ENCODE measurements around the gene BSND. TPM values are rescaled to one million over a fixed set of nuclear protein-coding genes. Genes with fewer than 3 reads are reported as not detected.

BSND gene
- polyA plus RNA-seq, 1 of the 3 experiments (the other 2 are of a cell fraction): not detected

DNA sequence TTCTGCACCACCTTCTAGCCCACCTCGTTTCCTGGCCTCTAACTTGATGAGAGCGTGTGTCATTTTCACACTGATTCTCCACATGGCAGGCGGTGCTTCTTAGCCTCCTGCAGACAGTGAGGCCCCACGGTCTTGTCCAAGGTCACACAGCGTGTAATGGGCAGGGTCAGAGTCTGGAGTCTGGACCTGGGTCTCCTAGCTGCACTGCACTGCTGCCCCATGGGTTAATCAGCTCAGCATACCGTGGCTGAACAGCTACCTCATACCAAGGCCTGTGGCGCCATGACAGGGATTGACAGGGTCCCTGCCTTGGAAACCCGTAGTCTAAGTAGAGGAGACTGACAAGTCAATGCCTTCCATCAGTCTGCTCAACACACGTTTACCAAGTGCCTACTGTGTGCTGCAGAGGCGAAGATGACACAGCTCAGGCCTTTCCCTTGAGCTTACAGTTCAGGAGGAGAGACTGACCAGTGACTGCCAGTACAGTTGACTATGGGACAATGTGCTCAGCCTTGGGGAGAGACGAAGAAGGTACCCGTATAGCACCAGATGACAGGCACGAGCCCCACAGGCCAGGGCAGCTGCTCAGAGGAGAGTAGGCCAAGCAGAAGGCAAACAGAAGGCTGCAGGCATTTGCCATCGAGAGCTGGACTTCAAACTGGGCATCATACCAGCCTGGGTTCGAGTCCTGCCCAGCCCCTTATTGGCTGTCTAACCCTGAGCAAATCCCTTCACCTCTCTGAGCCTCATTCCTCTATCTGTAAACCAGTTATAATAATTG is 46.1 kb downstream of the BSND start:
- Histone ChIP-seq H3K36me3 (replicated peaks in 1 of 2; ENCODE audit: control insufficient read depth in 1 of 2, insufficient read depth in 2 of 2, low read length in 1 of 2) (no peaks in the 10 kb centered on the region), H3K27me3 (ENCODE audit: insufficient read depth) (peaks cover 26% of the 10 kb centered on the region), H3K27ac (ENCODE audit: low read depth in 2 of 2, low read length in 1 of 2) (no peak overlapping the region), H3K4me2 (no peak overlapping the region), H3K9me2 (no peaks in the 10 kb centered on the region), H4K20me1 (ENCODE audit: insufficient read depth) (no peaks in the 10 kb centered on the region), H3K79me2 (ENCODE audit: insufficient read depth) (no peaks in the 10 kb centered on the region), H3K4me3 (ENCODE audit: low read depth in 2 of 2, low read length in 1 of 2) (no peak overlapping the region), H3K4me1 (ENCODE audit: control insufficient read depth in 1 of 2, insufficient read depth in 2 of 2, low read depth in 1 of 2, low read length in 1 of 2) (peaks cover 0 to 20% of the 10 kb centered on the region in 2 experiments; a peak in 1 of 4 replicates), H3K9ac (no peak overlapping the region), H2AFZ (ENCODE audit: low read depth) (no peak overlapping the region), H3K9me3 (no peaks in the 10 kb centered on the region), H3F3A (replicated peaks; ENCODE audit: insufficient read depth) (no peaks in the 10 kb centered on the region)
- CTCF ChIA-PET: interaction anchor here (1.3 to 3.1 kb wide), 2 partner anchors 14 to 23 kb away, joined by 3 to 9 read pairs; no protein-coding TSS in a partner anchor
- no peak for DNase-seq
- POLR2A ChIA-PET: no interaction called here
- WGBS (ENCODE audit: low lambda C conversion rate): 66% methylated on average over 14 of the region's 15 CpGs
- TF ChIP-seq EZH2phosphoT487 (IDR thresholded peaks at IDR 0.05; ENCODE audit: borderline replicate concordance, low read depth) (no peak), EP300 (IDR thresholded peaks at IDR 0.05; ENCODE audit: borderline replicate concordance in 1 of 2, low read depth in 1 of 2, low read length in 1 of 2) (no peak), RXRA (IDR thresholded peaks at IDR 0.05; ENCODE audit: borderline replicate concordance, low read depth) (no peak), FOSL2 (IDR thresholded peaks at IDR 0.05; ENCODE audit: borderline replicate concordance, low read depth) (no peak), MEF2A (IDR thresholded peaks at IDR 0.05; ENCODE audit: borderline replicate concordance, low read depth) (no peak), GATA2 (CRISPR knock-in tag; IDR thresholded peaks at IDR 0.05) (no peak), FOXM1 (IDR thresholded peaks at IDR 0.05; ENCODE audit: low read depth) (no peak), TEAD4 (IDR thresholded peaks at IDR 0.05; ENCODE audit: borderline replicate concordance, insufficient read depth) (no peak), RFX5 (IDR thresholded peaks at IDR 0.05; ENCODE audit: low read length) (no peak), GABPA (IDR thresholded peaks at IDR 0.05; ENCODE audit: low read depth) (no peak), NRF1 (IDR thresholded peaks at IDR 0.05; ENCODE audit: low read depth, low read length) (no peak), ELF1 (IDR thresholded peaks at IDR 0.05) (no peak), JUND (IDR thresholded peaks at IDR 0.05) (no peak), SIN3A (IDR thresholded peaks at IDR 0.05; ENCODE audit: borderline replicate concordance, low read depth, low read length) (no peak), RCOR1 (IDR thresholded peaks at IDR 0.05; ENCODE audit: low read length) (no peak)
- TF ChIP-seq, protein P1, sequence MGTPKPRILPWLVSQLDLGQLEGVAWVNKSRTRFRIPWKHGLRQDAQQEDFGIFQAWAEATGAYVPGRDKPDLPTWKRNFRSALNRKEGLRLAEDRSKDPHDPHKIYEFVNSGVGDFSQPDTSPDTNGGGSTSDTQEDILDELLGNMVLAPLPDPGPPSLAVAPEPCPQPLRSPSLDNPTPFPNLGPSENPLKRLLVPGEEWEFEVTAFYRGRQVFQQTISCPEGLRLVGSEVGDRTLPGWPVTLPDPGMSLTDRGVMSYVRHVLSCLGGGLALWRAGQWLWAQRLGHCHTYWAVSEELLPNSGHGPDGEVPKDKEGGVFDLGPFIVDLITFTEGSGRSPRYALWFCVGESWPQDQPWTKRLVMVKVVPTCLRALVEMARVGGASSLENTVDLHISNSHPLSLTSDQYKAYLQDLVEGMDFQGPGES (IDR thresholded peaks at IDR 0.05; ENCODE audit: low read depth, low read length): no peak
- TF ChIP-seq, protein P2, sequence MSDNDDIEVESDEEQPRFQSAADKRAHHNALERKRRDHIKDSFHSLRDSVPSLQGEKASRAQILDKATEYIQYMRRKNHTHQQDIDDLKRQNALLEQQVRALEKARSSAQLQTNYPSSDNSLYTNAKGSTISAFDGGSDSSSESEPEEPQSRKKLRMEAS (IDR thresholded peaks at IDR 0.05; ENCODE audit: low read depth): no peak
- TF ChIP-seq, protein P3, sequence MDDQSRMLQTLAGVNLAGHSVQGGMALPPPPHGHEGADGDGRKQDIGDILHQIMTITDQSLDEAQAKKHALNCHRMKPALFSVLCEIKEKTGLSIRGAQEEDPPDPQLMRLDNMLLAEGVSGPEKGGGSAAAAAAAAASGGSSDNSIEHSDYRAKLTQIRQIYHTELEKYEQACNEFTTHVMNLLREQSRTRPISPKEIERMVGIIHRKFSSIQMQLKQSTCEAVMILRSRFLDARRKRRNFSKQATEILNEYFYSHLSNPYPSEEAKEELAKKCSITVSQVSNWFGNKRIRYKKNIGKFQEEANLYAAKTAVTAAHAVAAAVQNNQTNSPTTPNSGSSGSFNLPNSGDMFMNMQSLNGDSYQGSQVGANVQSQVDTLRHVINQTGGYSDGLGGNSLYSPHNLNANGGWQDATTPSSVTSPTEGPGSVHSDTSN (IDR thresholded peaks at IDR 0.05): no peak
- TF ChIP-seq, protein P4, sequence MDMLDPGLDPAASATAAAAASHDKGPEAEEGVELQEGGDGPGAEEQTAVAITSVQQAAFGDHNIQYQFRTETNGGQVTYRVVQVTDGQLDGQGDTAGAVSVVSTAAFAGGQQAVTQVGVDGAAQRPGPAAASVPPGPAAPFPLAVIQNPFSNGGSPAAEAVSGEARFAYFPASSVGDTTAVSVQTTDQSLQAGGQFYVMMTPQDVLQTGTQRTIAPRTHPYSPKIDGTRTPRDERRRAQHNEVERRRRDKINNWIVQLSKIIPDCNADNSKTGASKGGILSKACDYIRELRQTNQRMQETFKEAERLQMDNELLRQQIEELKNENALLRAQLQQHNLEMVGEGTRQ (IDR thresholded peaks at IDR 0.05; ENCODE audit: borderline replicate concordance, low read depth, low read length): no peak
- TF ChIP-seq, protein P5, sequence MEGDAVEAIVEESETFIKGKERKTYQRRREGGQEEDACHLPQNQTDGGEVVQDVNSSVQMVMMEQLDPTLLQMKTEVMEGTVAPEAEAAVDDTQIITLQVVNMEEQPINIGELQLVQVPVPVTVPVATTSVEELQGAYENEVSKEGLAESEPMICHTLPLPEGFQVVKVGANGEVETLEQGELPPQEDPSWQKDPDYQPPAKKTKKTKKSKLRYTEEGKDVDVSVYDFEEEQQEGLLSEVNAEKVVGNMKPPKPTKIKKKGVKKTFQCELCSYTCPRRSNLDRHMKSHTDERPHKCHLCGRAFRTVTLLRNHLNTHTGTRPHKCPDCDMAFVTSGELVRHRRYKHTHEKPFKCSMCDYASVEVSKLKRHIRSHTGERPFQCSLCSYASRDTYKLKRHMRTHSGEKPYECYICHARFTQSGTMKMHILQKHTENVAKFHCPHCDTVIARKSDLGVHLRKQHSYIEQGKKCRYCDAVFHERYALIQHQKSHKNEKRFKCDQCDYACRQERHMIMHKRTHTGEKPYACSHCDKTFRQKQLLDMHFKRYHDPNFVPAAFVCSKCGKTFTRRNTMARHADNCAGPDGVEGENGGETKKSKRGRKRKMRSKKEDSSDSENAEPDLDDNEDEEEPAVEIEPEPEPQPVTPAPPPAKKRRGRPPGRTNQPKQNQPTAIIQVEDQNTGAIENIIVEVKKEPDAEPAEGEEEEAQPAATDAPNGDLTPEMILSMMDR (IDR thresholded peaks at IDR 0.05): no peak
